Gastrocnemius medialis (tissue), 4 donors: ENCODE results near the gene GABRG3.

Experiments
- CTCF ChIP-seq, 5 experiments: fragments of 450-650 bp in 3 of 5; fragments of 200-600 bp in 2 of 5; sonication (generic) in 2 of 5; IDR thresholded peaks in 4 of 5; conservative IDR thresholded peaks in 1 of 5; 1 replicate in 4 of 5; 2 replicates in 1 of 5; pipeline ENCODE4 v1.5.1; 2016 to 2019; ENCODE audit warnings: antibody characterized with exemption in 5 of 5, mild to moderate bottlenecking in 3 of 5, moderate library complexity in 3 of 5
- POLR2A ChIP-seq, 2 donors: fragments of 450-650 bp; IDR thresholded peaks; one replicate each; pipeline ENCODE4 v1.6.1; 2017; ENCODE audit warnings: antibody characterized with exemption in 2 of 2, mild to moderate bottlenecking in 2 of 2, moderate library complexity in 2 of 2

GRCh38 chr15:27065151-27065550 lies 94.2 kb downstream of the GABRG3 start:
- TF ChIP-seq CTCF (IDR thresholded peaks at IDR 0.05 in 4 of 5, conservative IDR thresholded peaks at IDR 0.05 in 1 of 5) (no peak), POLR2A (IDR thresholded peaks at IDR 0.05) (no peak)
